GM21447 (cell line): Measurements from ENCODE around the gene RPS25.
"Not testable (repeated sequence)": the region's sequence is repeated elsewhere in the genome, so short reads cannot be mapped to it uniquely, and the experiment has no call there.

Source experiments
- ATAC-seq: cut with Tn5 transposase; IDR thresholded peaks from one replicate; pipeline ENCODE4 v1.9.1; 2021; ENCODE audit not compliant: unreplicated experiment

The RPS25 gene

GRCh38 chr11:118973985-118974384 is 44.2 kb downstream of the RPS25 start:
- no peak for ATAC-seq

GRCh38 chr11:118971646-118972045 is 46.5 kb downstream of the RPS25 start, which contains the start of gene FOXR1:
Gene FOXR1 (plus strand): TSS chr11:118971761. CDS start chr11:118971932, 171 bp downstream.
- no peak for ATAC-seq

GRCh38 chr11:118969508-118969907 is 48.6 kb downstream of the RPS25 start:
- ATAC-seq = not testable (repeated sequence)
